GM19467 (cell line): ENCODE data around the gene SLIT3.

Experiments used
- ATAC-seq: cut with Tn5 transposase; IDR thresholded peaks from one replicate; pipeline ENCODE4 v1.9.1; 2021; ENCODE audit warnings: mild to moderate bottlenecking, moderate library complexity; ENCODE audit not compliant: unreplicated experiment

The SLIT3 gene

GRCh38 chr5:169299663-169300467 is 1.1 kb downstream of the SLIT3 start:
- ATAC-seq: no peak

- no peak for ATAC-seq
These were observed 1.7 kb downstream of the SLIT3 start for GRCh38 chr5:169299191-169299662.

GRCh38 chr5:169298193-169298592 is 2.7 kb downstream of the SLIT3 start:
- no peak for ATAC-seq

GRCh38 chr5:169296419-169297143 is 4.4 kb downstream of the SLIT3 start:
- no peak for ATAC-seq

- no peak for ATAC-seq
These were observed 5.6 kb downstream of the SLIT3 start for GRCh38 chr5:169295306-169295705.

- ATAC-seq: no peak
These were observed 6.3 kb downstream of the SLIT3 start for GRCh38 chr5:169294621-169295020.

- ATAC-seq: no peak
These were observed 9.1 kb downstream of the SLIT3 start for GRCh38 chr5:169291877-169292276.

GRCh38 chr5:169290895-169291294 is 10.0 kb downstream of the SLIT3 start:
- ATAC-seq: no peak

- no peak for ATAC-seq
These were observed 11.4 kb downstream of the SLIT3 start for GRCh38 chr5:169289520-169289919.

- ATAC-seq: no peak
These were observed 12.6 kb downstream of the SLIT3 start for GRCh38 chr5:169288066-169288930.

GRCh38 chr5:169287529-169287928 is 13.4 kb downstream of the SLIT3 start:
- ATAC-seq: no peak

- no peak for ATAC-seq
These were observed 14.2 kb downstream of the SLIT3 start for GRCh38 chr5:169286572-169287300.

GRCh38 chr5:169283887-169284286 is 17.1 kb downstream of the SLIT3 start:
- ATAC-seq: no peak

GRCh38 chr5:169281625-169282024 is 19.3 kb downstream of the SLIT3 start:
- no peak for ATAC-seq

- ATAC-seq: no peak
These were observed 20.2 kb downstream of the SLIT3 start for GRCh38 chr5:169280696-169281095.

GRCh38 chr5:169280286-169280685 is 20.7 kb downstream of the SLIT3 start:
- ATAC-seq: no peak

- no peak for ATAC-seq
These were observed 21.8 kb downstream of the SLIT3 start for GRCh38 chr5:169279125-169279524.

- no peak for ATAC-seq
These were observed 27.1 kb downstream of the SLIT3 start for GRCh38 chr5:169273881-169274280.

GRCh38 chr5:169273451-169273850 is 27.5 kb downstream of the SLIT3 start:
- no peak for ATAC-seq

GRCh38 chr5:169272731-169273427 is 28.1 kb downstream of the SLIT3 start:
- ATAC-seq: no peak
